Activated naive CD8-positive, alpha-beta T cell treated with anti-CD3 and anti-CD28 coated beads, Interleukin-2, amount 50 U/mL, for 16 hours (primary cell): ENCODE data around the gene SPO11.

Source experiments
- DNase-seq: peaks from one replicate; pipeline ENCODE4 v3.0.0-alpha.2; 2020; ENCODE audit warnings: low read depth, low spot score

Gene SPO11

GRCh38 chr20:57329608-57330221 is at the start of gene SPO11:
SPO11 (plus strand) TSS chr20:57329803; CDS start chr20:57329868, 65 bp downstream.
- no peak for DNase-seq

GRCh38 chr20:57280221-57280620 is 49.4 kb upstream of the SPO11 start:
- DNase-seq = no peak

- no peak for DNase-seq
Measured at GRCh38 chr20:57281900-57282299, 47.7 kb upstream of the SPO11 start.

- no peak for DNase-seq
Measured at GRCh38 chr20:57282670-57283361, 46.8 kb upstream of the SPO11 start.

- no peak for DNase-seq
Measured at GRCh38 chr20:57283860-57284259, 45.7 kb upstream of the SPO11 start.

GRCh38 chr20:57287007-57287880 is 42.4 kb upstream of the SPO11 start:
- no peak for DNase-seq

- DNase-seq = no peak
Measured at GRCh38 chr20:57287901-57288300, 41.7 kb upstream of the SPO11 start.

- DNase-seq = no peak
Measured at GRCh38 chr20:57288651-57289277, 40.8 kb upstream of the SPO11 start.

GRCh38 chr20:57289391-57290177 is 40.0 kb upstream of the SPO11 start:
- DNase-seq = no peak

GRCh38 chr20:57290178-57290484 is 39.5 kb upstream of the SPO11 start:
- DNase-seq = no peak

- DNase-seq = no peak
Measured at GRCh38 chr20:57291003-57291402, 38.6 kb upstream of the SPO11 start.

GRCh38 chr20:57291694-57292093 is 37.9 kb upstream of the SPO11 start:
- DNase-seq = no peak

GRCh38 chr20:57292611-57293010 is 37.0 kb upstream of the SPO11 start:
- DNase-seq = no peak

- DNase-seq = no peak
Measured at GRCh38 chr20:57293995-57294394, 35.6 kb upstream of the SPO11 start.

- DNase-seq = no peak
Measured at GRCh38 chr20:57294550-57294949, 35.1 kb upstream of the SPO11 start.

- no peak for DNase-seq
Measured at GRCh38 chr20:57298457-57298856, 31.1 kb upstream of the SPO11 start.

- no peak for DNase-seq
Measured at GRCh38 chr20:57301026-57301425, 28.6 kb upstream of the SPO11 start.

GRCh38 chr20:57306747-57307146 is 22.9 kb upstream of the SPO11 start:
- no peak for DNase-seq

GRCh38 chr20:57308451-57309271 is 20.9 kb upstream of the SPO11 start:
- no peak for DNase-seq

- DNase-seq = no peak
Measured at GRCh38 chr20:57309544-57310115, 20.0 kb upstream of the SPO11 start.
